Esophagus muscularis mucosa (tissue), 4 donors: ENCODE data around the gene ECEL1. TPM values are rescaled to one million over a fixed set of nuclear protein-coding genes. Genes with fewer than 3 reads are reported as not detected.
A peak's percentile ranks its signal among the peaks of the same experiment; 100 is the strongest.
"Not testable (repeated sequence)": the region's sequence is repeated elsewhere in the genome, so short reads cannot be mapped to it uniquely, and the experiment has no call there.

Experiments
- DNase-seq: peaks from one replicate; pipeline ENCODE4 v3.0.0-alpha.2; 2017; ENCODE audit errors: extremely low spot score
- H3K27ac ChIP-seq, 4 donors: fragments of 200-600 bp; sonication (generic); replicated peaks in 1 of 4; 1 replicate in 3 of 4; 2 replicates in 1 of 4; pipeline ENCODE4 v1.5.1; 2016 to 2019; ENCODE audit warnings: mild to moderate bottlenecking in 1 of 4
- H3K27me3 ChIP-seq, 4 donors: fragments of 200-600 bp; sonication (generic); one replicate each; pipeline versions ENCODE4 v1.5.1 to v1.6.0; 2016 to 2019
- H3K36me3 ChIP-seq, 4 donors: fragments of 200-600 bp; sonication (generic); one replicate each; pipeline ENCODE4 v1.5.1; 2016 to 2019
- H3K4me1 ChIP-seq, 4 donors: fragments of 200-600 bp; sonication (generic); one replicate each; pipeline ENCODE4 v1.5.1; 2016 to 2019
- H3K4me3 ChIP-seq, 4 donors: fragments of 200-600 bp; sonication (generic); 1 replicate in 2 of 4; 2 replicates in 2 of 4; pipeline ENCODE4 v1.5.1; 2016 to 2019; ENCODE audit warnings: mild to moderate bottlenecking in 4 of 4, moderate library complexity in 1 of 4
- H3K9me3 ChIP-seq, 4 donors: fragments of 200-600 bp; sonication (generic); 1 replicate in 3 of 4; 2 replicates in 1 of 4; pipeline ENCODE4 v1.5.1; 2016 to 2019
- EP300 ChIP-seq: sonication (generic); formaldehyde crosslinking; IDR thresholded peaks from one replicate; pipeline ENCODE4 v1.6.1; 2017; ENCODE audit warnings: antibody characterized with exemption
- POLR2A ChIP-seq: fragments of 450-650 bp; IDR thresholded peaks from one replicate; pipeline ENCODE4 v1.6.1; 2017; ENCODE audit warnings: antibody characterized with exemption, moderate library complexity, mild to moderate bottlenecking, low read depth
- POLR2AphosphoS5 ChIP-seq, 2 donors: sonication (generic); formaldehyde crosslinking; IDR thresholded peaks; one replicate each; pipeline ENCODE4 v1.6.1; 2017; ENCODE audit warnings: antibody characterized with exemption in 2 of 2
- WGBS: methylation state at CpG from one replicate; pipeline ENCODE4 v1.1.5; 2018; 5-methylcytosine and 5-hydroxymethylcytosine counted together
- intact Hi-C: fragments of 100-400 bp; cut with DNase I; formaldehyde crosslinking; loops from one replicate; pipeline ENCODE4 v1.15.1; 2023
- total RNA-seq, 4 donors: library from RNA; depleted of rRNA; stranded (reverse); fragments of >200 nt; gene quantifications; one replicate each; pipeline versions ENCODE4 v1.1.0 to v1.2.1, GENCODE V29; 2016
- TF ChIP-seq, protein P1 (sequence below), 3 experiments: fragments of 200-600 bp in 2 of 3; fragments of 450-650 bp in 1 of 3; sonication (generic) in 2 of 3; IDR thresholded peaks; one replicate each; pipeline ENCODE4 v1.5.1; 2017 to 2019; ENCODE audit warnings: antibody characterized with exemption in 3 of 3, mild to moderate bottlenecking in 2 of 3, moderate library complexity in 1 of 3

The ECEL1 gene
- total RNA-seq, 4 donors from 2014 or later = 0.66 to 1.6 (median 1.4) TPM; not detected in 1

DNA sequence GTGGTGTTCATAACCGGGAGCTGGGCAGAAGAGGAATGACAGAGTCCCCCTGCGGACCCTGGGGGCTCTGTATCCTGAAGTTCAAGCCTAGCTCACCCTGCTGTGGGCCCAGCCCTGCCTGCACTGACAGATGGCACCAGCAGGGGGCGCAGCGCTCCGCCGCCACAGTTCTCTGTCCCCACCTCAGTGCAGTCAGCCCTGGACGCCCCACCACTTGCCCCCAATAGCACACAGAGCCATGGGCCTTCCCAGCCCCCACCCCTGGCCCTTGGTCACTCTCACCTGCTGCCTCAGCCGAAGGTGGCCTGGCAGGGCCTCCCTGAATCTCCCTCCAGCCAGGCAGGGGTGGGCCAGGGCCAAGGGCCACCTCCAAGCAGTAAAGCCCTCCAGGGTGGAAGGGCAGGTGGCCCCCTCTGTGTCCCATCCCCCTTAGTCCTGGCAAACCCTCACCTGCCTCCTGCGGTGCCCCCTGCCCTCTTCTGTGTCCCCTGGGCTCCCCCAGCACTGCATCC, 41.3 kb downstream of the ECEL1 start:
- DNase-seq, H3K4me1 ChIP-seq, intact Hi-C loops, H3K36me3 ChIP-seq, H3K4me3 ChIP-seq, H3K27ac ChIP-seq, H3K9me3 ChIP-seq: not testable (repeated sequence)
- H3K27me3 ChIP-seq = peaks cover 0 to 18% (median 0%) of the 10 kb centered on the region in 4 donors
- whole genome bisulfite sequencing = no CpG with 5 or more reads among the region's 9 CpGs
- TF ChIP-seq, protein P1, sequence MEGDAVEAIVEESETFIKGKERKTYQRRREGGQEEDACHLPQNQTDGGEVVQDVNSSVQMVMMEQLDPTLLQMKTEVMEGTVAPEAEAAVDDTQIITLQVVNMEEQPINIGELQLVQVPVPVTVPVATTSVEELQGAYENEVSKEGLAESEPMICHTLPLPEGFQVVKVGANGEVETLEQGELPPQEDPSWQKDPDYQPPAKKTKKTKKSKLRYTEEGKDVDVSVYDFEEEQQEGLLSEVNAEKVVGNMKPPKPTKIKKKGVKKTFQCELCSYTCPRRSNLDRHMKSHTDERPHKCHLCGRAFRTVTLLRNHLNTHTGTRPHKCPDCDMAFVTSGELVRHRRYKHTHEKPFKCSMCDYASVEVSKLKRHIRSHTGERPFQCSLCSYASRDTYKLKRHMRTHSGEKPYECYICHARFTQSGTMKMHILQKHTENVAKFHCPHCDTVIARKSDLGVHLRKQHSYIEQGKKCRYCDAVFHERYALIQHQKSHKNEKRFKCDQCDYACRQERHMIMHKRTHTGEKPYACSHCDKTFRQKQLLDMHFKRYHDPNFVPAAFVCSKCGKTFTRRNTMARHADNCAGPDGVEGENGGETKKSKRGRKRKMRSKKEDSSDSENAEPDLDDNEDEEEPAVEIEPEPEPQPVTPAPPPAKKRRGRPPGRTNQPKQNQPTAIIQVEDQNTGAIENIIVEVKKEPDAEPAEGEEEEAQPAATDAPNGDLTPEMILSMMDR (IDR thresholded peaks at IDR 0.05) = peak in 1 of 3 experiments; percentile 55

DNA sequence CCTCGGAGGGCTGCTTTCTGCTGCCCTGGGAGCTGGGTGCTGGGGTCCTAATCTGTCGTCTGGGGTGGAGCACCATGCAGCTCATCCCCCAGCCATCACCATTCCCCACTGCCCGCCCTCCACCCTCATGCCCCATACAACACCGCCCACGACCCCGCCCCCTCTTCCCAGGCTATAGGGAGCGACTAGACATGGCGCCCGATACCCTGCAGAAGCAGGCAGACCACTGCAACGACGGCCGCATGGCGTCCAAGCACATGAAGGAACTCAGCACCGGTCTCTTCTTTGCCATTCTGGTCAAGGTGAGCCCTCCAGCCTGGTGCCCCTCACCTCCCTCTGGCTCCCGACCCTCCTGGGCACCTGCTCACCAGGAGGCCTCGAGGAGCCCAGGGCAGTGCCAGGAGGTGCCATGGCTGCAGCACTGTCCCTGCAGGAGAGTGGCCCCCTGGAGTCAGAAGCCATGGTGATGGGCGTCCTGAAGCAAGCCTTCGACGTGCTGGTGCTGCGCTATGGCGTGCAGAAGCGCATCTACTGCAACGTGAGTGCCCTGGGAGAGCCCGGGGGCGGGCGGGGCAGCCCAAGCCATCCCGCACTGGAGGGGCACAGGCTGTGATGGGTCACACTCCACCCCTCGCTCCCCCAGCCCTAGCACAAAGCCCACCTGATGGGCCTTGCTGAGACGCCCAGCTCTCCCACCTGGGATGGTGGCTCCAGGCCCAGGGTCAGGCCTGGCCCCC, 42.3 kb downstream of the ECEL1 start:
- intact Hi-C loops, DNase-seq, H3K36me3 ChIP-seq: not testable (repeated sequence)

DNA sequence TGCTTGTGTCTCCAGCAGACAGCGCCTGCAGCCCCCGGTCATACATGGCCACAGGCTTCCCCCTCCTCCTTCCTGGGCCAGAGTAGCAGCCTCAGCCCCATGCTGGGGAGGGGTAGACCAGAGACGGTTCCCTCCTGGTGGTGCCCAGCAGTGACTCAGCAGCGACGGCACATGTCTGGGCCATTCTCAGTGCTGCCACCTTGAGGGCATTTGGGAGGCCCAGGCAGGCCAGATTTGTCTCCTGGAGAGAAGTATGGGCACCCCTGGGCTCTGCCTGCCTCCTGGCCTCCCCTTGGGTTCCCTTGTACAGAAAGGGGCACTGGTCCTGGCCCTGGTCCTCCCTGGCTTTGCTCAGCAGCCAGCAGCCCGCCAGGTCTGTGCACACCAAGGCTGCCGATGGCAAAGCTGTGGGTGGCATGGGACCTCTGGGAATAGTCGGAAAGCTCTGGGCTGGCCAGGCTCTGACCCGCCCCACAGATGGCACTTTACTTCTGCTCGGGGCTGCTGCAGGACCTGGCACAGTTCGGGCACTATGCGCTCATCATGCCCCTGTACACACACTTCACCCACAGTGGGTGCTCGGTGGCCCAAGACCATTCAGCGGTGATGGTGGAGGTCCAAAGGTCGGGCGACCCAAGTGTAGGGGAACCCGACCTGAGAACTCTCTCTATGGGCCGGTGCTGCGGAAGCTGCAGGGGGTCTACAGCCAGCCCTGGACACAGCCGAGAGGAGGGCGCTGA, 43.1 kb downstream of the ECEL1 start:
- WGBS = 77% methylated on average over 8 of the region's 21 CpGs

More for the DNA sequence above, 42.3 kb downstream of the ECEL1 start:
- H3K4me3 ChIP-seq, H3K27ac ChIP-seq, H3K9me3 ChIP-seq, H3K4me1 ChIP-seq: not testable (repeated sequence)
- peaks cover 0 to 18% (median 0%) of the 10 kb centered on the region in 4 donors for H3K27me3 ChIP-seq
- WGBS = 93% methylated on average over 2 of the region's 29 CpGs

DNA sequence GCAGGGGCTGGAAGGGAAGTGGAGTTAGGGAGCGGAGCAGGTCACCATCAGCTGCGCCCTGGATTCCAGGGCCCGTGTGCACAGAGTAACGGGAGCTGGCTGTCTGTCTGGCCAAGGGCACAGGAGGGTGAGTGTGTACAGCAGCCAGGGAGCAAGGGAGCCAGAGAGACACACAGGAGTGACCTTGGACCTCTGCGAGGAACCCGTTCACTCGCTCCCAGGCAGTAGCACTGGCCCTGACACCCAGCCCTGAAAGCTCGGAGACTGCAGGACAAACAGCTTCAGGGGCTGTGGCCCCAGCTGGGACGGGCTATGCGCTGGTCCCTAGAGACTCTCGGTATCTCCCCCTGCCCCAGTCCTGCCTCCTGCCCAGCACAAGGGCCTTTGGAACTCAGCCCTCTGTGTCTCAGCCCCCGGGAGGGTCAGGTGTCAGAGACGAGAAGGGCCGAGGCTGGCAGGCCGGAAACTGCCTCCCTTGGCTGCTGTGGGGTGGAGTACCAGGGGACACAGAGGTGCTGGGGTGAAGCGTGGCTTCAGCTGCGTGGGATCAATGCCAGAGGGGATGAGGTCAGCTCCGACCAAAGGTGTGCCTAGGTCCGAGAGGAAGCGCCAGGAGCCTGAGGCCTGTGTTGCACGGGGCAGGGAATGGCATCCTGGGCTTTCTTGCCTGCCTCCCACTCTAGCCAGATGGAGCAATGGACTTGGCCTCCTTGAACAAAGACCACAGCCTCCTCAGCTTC, 43.8 kb downstream of the ECEL1 start:
- H3K27ac ChIP-seq, intact Hi-C loops, H3K4me1 ChIP-seq, H3K9me3 ChIP-seq, H3K36me3 ChIP-seq, H3K4me3 ChIP-seq, DNase-seq: not testable (repeated sequence)
- H3K27me3 ChIP-seq = peaks cover 0 to 24% (median 0%) of the 10 kb centered on the region in 4 donors
- 82% methylated on average over 6 of the region's 21 CpGs for WGBS

More for the DNA sequence above, 43.1 kb downstream of the ECEL1 start:
- TF ChIP-seq POLR2A = no peak
- TF ChIP-seq EP300 = no peak
- TF ChIP-seq, protein P1 (IDR thresholded peaks at IDR 0.05) = peak in 1 of 3 experiments; percentile 47
- TF ChIP-seq POLR2AphosphoS5 (IDR thresholded peaks at IDR 0.05) = no peak
- Histone ChIP-seq H3K4me3 (no peak overlapping the region), H3K27me3 (peaks cover 0 to 18% (median 0%) of the 10 kb centered on the region in 4 donors), H3K4me1 (no peaks in the 10 kb centered on the region), H3K36me3 (no peaks in the 10 kb centered on the region), H3K9me3 (no peaks in the 10 kb centered on the region), H3K27ac (no peak overlapping the region)
- intact Hi-C loops = no loop called here
- DNase-seq = no peak

DNA sequence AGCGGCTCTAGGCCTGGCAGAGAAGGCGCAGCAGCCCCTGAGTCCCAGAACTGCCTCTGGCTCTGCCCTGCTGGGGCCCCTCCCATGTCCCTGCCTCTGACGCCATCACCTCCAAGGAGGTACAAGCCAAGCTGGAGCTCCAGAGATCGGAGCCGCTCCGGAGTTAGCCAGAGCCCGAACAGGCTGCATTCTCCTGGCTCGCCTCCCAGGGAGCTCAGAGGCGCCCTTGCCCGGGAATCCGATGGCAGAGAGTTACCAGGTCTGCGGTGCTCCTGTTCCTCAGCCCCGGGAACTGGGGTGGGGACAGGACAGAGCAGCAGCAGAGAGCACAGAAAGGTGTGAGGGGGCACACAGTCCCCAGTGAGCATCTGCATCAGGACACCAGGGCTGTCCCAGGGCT, 44.6 kb downstream of the ECEL1 start:
- DNase-seq, H3K4me3 ChIP-seq, H3K36me3 ChIP-seq, H3K27ac ChIP-seq, H3K4me1 ChIP-seq, intact Hi-C loops, H3K9me3 ChIP-seq: not testable (repeated sequence)
- peaks cover 0 to 24% (median 0%) of the 10 kb centered on the region in 4 donors for H3K27me3 ChIP-seq
- WGBS = no CpG with 5 or more reads among the region's 13 CpGs

DNA sequence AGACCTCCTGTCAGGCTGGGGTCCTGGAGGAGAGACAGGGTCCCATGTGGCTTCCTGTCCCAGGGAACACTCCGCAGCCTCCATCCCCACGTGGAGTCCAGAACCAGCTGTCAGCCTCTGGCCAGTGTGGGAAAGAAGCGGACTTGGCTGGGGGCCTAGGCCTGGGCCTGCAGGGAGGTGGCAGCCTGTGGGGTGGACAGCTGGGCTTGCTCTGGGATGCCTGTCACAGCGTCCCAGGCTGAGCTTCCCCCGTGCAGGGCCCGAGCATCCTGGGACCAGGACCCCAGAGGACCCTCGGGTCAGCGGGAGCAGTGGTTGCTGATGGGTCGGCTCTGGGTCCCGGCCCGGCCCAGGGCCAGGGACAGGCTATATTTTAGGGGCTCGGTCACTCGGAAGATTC, 45.2 kb downstream of the ECEL1 start:
- H3K27ac ChIP-seq, H3K4me3 ChIP-seq, intact Hi-C loops, H3K9me3 ChIP-seq, H3K4me1 ChIP-seq, H3K36me3 ChIP-seq, DNase-seq: not testable (repeated sequence)
- 42% methylated on average over 3 of the region's 13 CpGs for WGBS
- H3K27me3 ChIP-seq = peaks cover 0 to 18% (median 0%) of the 10 kb centered on the region in 4 donors

DNA sequence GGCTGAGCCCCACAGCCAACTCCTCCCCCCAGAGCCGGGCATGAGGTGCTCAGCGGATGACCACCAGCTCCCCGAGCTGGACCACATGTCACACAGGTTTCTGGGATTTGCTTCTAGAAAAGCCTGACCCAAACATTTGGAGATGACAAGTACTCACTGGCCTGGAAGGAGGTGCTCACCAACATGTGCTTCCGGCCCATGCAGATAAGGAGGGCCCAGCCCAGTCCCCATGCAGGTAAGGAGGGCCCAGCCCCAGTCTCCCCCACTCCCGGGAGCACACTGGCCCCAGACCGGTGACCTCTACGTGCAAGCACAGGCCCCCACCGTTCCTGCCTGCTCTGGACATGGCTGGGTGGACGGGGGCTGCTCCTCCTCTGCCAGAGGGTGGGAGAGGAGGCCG, 45.7 kb downstream of the ECEL1 start:
- not testable (repeated sequence) for H3K4me1 ChIP-seq, H3K9me3 ChIP-seq, H3K36me3 ChIP-seq, H3K27ac ChIP-seq, DNase-seq, H3K4me3 ChIP-seq
- WGBS = no CpG with 5 or more reads among the region's 10 CpGs
- intact Hi-C loops = loop anchor here (2.0 kb wide), 1 partner anchor 81 kb away; no protein-coding TSS in a partner anchor
- H3K27me3 ChIP-seq = peaks cover 0 to 18% (median 0%) of the 10 kb centered on the region in 4 donors
